ENCODE results near the gene COL4A1.

DNA sequence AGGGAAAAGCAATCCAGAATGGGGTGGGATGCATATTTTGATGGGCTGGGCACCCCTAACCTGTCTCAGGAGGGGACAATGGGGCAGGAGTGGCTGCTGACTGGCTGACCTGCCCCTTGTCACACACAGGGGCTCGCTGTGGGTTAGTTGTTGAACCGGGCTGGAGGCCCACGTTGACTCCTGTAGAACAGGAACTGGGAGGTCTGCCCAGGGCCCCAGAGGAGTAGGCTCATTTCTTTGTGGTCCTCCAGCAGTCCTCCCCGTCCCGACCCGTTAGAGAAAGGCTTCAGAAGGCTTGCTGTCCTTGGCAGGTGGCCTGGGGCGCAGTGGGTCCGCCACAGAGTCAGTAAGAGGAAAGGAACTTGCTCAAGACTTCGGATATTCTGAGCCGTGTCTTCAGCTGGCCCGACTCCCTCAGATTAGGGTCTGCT lies 70.1 kb downstream of the COL4A1 start:
- TF ChIP-seq EZH2phosphoT487 (IDR thresholded peaks at IDR 0.05; ENCODE audit: insufficient read depth, low read depth): no peak
- no peak for TF ChIP-seq EZH2 (IDR thresholded peaks at IDR 0.05; ENCODE audit: insufficient read depth, poor library complexity, severe bottlenecking)

All from GM23248 (cell line).